Glutamatergic neuron (in vitro differentiated cells): ENCODE data around the gene NXPH4. TPM values are rescaled to one million over a fixed set of nuclear protein-coding genes. Genes with fewer than 3 reads are reported as not detected.
A peak's percentile ranks its signal among the peaks of the same experiment; 100 is the strongest.

Source experiments
- DNase-seq: peaks from one replicate; pipeline ENCODE4 v3.0.0; 2022
- H3K27ac Mint-ChIP-seq: one replicate; pipeline ENCODE4 v1.8.0; 2020; ENCODE audit warnings: mild to moderate bottlenecking, mixed read lengths, inconsistent platforms; ENCODE audit not compliant: unreplicated experiment
- H3K27me3 Mint-ChIP-seq: one replicate; pipeline ENCODE4 v1.8.0; 2020; ENCODE audit warnings: mild to moderate bottlenecking, moderate library complexity, mixed read lengths, inconsistent platforms; ENCODE audit not compliant: unreplicated experiment
- H3K36me3 Mint-ChIP-seq: one replicate; pipeline ENCODE4 v1.8.0; 2020; ENCODE audit warnings: mild to moderate bottlenecking, mixed read lengths, inconsistent platforms; ENCODE audit not compliant: unreplicated experiment
- H3K4me1 Mint-ChIP-seq: one replicate; pipeline ENCODE4 v1.8.0; 2020; ENCODE audit warnings: mild to moderate bottlenecking, low read depth, mixed read lengths, inconsistent platforms; ENCODE audit not compliant: unreplicated experiment
- H3K4me3 Mint-ChIP-seq: one replicate; pipeline ENCODE4 v1.8.0; 2020; ENCODE audit warnings: mild to moderate bottlenecking, mixed read lengths, inconsistent platforms; ENCODE audit not compliant: unreplicated experiment
- H3K9me3 Mint-ChIP-seq: one replicate; pipeline ENCODE4 v1.8.0; 2020; ENCODE audit warnings: mild to moderate bottlenecking, moderate library complexity, mixed read lengths, inconsistent platforms; ENCODE audit not compliant: unreplicated experiment
- long read RNA-seq: library from polyadenylated mRNA; unstranded; transcript quantifications from one replicate; pipeline ENCODE4 v2.0.0, GENCODE V29; 2020; ENCODE audit not compliant: unreplicated experiment
- total RNA-seq: library from RNA; stranded (reverse); fragmentation: NEBNext Ultra II Directional; extraction: Animal tissue kit (Norgen Biotek cat#: 25700); gene quantifications from one replicate; pipeline ENCODE4 v1.2.1, GENCODE V29; 2021; ENCODE audit not compliant: unreplicated experiment
- TF ChIP-seq, protein P1 (sequence below): fragments of 200-600 bp; sonication (generic); IDR thresholded peaks from one replicate; pipeline ENCODE4 v1.5.0; 2021; ENCODE audit not compliant: partially characterized antibody, unreplicated experiment

Gene NXPH4
- total RNA-seq: 10.5 TPM
- long read RNA-seq: 0 reads

DNA sequence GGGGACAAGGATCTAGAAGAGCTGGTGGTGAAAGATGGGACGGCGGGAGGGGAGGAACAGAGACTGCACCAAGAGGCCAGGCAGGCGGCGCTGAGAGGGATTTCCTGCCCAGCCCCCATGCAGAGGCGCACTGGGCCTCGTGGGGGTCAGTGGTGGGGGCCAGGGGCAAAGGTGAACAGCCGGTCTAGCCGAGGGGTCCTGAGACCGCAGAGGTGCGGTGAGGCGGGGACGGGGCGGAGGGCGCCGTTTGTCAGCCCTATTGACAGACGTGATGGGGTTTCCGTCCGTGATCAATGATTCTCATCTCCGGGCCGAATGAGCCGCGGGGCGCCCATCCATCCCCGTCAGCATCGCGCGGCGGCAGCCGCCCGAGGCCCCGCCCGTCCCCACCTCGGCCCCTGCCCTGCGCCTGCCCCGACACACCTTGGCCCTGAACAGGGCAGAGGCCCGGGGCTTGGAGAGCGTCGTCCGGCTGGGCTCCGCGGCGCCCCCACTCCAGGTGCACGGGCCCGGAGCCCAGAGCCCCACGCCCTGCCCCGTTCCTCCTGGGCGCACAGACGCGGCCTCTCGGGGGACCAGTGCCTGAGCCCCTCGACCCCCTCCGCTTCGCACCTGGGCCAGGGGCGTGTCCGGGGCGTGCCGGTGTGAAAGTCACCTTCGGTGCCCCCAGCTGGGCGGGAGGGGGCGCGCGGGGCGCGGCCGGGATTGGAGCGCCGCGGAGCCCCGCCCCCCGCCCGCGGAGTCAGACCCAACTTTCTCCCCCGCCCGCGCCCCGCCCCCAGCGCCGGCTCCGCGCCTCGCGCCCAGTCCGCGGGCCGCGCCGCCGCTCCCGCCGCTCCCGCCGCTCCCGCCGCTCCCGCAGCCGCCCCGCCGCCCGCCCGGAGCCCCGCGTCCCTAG lies at the start of gene NXPH4:
Gene NXPH4, plus strand, starts transcription at position 781 of the 898 bp plus-strand sequence. CDS start 176 bp downstream, outside the sequence.
- DNase-seq: no peak
- Mint-ChIP-seq H3K4me1 (peaks cover 46% of the 10 kb centered on the region), H3K36me3 (no peaks in the 10 kb centered on the region), H3K4me3 (peak within 1 kb of the TSS; percentile 92), H3K27ac (peak within 1 kb of the TSS; percentile 66), H3K9me3 (peaks cover 36% of the 10 kb centered on the region), H3K27me3 (peaks cover 46% of the 10 kb centered on the region)
- TF ChIP-seq, protein P1, sequence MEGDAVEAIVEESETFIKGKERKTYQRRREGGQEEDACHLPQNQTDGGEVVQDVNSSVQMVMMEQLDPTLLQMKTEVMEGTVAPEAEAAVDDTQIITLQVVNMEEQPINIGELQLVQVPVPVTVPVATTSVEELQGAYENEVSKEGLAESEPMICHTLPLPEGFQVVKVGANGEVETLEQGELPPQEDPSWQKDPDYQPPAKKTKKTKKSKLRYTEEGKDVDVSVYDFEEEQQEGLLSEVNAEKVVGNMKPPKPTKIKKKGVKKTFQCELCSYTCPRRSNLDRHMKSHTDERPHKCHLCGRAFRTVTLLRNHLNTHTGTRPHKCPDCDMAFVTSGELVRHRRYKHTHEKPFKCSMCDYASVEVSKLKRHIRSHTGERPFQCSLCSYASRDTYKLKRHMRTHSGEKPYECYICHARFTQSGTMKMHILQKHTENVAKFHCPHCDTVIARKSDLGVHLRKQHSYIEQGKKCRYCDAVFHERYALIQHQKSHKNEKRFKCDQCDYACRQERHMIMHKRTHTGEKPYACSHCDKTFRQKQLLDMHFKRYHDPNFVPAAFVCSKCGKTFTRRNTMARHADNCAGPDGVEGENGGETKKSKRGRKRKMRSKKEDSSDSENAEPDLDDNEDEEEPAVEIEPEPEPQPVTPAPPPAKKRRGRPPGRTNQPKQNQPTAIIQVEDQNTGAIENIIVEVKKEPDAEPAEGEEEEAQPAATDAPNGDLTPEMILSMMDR: peak; percentile 8

DNA sequence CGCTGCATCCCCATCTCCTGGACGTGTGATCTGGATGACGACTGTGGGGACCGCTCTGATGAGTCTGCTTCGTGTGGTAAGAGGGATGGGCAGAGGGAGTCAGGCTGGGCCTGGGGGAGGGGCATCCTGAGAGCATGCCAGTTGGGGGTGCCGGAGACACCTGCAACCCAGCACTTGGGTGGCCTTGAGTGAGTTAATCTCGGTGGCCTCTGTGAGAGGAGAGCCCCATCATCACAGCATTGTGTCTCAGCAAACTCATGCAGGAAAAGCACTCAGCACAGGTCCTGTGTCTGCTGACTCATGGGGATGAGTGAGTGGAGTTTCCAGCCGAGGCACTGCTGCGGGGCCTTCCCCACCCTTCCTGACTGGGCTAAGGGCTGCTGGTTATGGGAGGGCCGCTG lies 49.6 kb upstream of the NXPH4 start:
- H3K4me3 Mint-ChIP-seq: no peak overlapping the region
- H3K36me3 Mint-ChIP-seq: peaks cover 16% of the 10 kb centered on the region
- H3K4me1 Mint-ChIP-seq: no peaks in the 10 kb centered on the region
- no peak for DNase-seq
- peaks cover 5% of the 10 kb centered on the region for H3K9me3 Mint-ChIP-seq
- peaks cover 7% of the 10 kb centered on the region for H3K27me3 Mint-ChIP-seq
- TF ChIP-seq, protein P1: no peak
- H3K27ac Mint-ChIP-seq: no peak overlapping the region

DNA sequence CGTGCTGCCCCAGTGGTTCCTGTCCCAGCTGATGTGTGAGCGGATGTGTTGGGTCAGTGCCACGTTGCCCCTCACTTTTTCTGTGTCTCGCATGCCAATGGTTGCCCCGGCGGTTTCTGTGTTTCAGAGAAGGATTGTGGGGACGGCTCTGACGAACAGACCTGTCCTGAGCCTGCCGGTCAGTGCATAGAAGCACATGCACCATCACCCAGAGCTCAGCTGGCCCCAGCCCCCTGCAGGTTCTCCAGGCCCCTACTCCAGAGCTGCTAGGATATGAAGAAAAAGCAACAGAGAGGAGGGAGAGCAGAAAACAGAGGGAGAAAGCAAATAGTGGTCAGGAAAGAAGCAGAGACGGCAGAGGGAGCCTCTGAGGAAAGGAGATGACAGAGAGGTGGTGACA lies 48.5 kb upstream of the NXPH4 start:
- no peak overlapping the region for H3K27ac Mint-ChIP-seq
- H3K36me3 Mint-ChIP-seq: peaks cover 13% of the 10 kb centered on the region
- H3K4me1 Mint-ChIP-seq: no peaks in the 10 kb centered on the region
- no peak for DNase-seq
- H3K9me3 Mint-ChIP-seq: peaks cover 5% of the 10 kb centered on the region
- peaks cover 11% of the 10 kb centered on the region for H3K27me3 Mint-ChIP-seq
- TF ChIP-seq, protein P1: no peak
- H3K4me3 Mint-ChIP-seq: no peak overlapping the region

DNA sequence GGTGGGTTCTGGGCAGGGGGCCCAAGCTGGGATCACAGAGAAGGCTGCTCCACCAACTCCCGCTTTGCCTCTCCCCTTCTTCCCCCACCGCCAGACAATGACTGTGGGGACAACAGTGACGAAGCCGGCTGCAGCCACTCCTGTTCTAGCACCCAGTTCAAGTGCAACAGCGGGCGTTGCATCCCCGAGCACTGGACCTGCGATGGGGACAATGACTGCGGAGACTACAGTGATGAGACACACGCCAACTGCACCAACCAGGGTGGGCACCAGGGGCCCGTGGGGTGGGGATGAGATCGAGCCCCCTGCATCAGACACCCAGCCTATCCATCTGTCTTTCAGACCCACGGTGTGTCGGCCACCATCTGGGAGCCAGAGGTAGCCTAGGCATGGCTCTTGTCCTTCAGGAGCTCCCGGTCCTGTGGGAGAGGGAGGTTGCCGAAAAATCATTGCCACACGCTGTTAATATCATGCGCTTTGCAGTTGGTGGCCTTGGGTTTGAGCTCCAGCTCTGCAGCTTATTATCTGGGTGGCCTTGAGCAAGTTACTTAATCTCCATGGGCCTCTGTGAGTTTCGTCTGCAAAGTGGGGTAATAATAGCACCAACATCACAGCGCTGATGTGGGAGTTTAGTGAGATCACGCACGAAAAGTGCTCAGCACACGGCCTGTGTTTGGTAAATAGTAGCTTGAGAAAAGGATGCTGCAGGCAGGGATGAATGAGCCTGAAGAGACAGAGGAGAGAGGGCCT lies 47.4 kb upstream of the NXPH4 start:
- Mint-ChIP-seq H3K27ac (no peak overlapping the region), H3K4me3 (no peak overlapping the region), H3K4me1 (no peaks in the 10 kb centered on the region), H3K27me3 (peaks cover 12% of the 10 kb centered on the region), H3K9me3 (peaks cover 5% of the 10 kb centered on the region), H3K36me3 (peaks cover 13% of the 10 kb centered on the region)
- no peak for DNase-seq
- TF ChIP-seq, protein P1: no peak
